CD4-positive, alpha-beta T cell treated with Interleukin-1 beta for 1 hour (primary cell): ENCODE data around the gene PKMYT1.
A peak's percentile ranks its signal among the peaks of the same experiment; 100 is the strongest.

Experiments
- DNase-seq, 2 donors: peaks; one replicate each; pipeline ENCODE4 v3.0.0-alpha.2; 2020 to 2022

Gene PKMYT1

DNA sequence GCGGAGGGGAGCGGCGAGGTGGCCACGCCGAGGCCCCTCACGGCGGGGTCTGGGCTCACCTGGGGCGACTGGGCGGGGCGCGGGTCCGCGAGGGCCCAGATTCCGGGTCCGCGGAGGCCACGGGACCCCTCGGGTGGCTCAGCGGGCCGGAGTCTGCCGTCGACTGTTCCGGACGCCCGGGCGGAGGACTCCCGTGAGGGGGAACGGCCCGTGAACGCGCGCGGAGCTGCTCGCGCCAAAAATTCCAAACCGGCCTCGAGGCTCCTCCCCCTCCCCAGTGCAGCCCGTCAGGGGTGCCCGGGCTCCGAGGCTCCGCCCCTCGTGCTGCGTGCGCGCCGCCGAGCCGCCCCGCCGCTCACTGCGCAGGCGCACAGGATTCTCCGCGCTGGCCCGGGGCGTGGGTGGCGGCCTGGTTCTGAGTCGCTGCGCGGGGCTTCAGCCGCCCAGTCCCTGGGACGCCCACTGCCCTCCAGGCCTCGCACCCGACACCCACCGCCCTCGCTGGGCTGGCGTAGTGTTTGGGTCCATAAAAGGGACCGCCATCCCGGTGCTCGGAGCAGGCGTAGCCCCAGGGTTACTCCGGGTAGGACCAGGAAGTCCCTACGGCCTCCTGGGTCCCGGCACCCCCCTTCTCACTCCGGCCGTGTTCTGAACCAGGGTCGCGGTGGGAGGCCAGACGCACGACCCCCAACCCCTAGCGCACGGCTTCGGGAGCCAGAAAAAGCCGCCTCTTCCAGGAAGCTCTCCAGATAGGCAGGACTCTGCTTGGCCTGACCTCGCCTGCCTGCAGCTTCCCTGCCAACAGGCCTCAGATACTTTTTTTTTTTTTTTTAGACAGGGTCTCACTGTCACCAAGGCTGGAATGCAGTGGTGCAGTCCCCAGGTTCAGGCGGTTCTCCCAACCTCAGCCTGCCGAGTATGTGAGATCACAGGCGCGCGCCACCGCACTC lies at the start of gene PKMYT1:
TSS of gene PKMYT1 (minus strand) at position 220 of the 950 bp plus-strand sequence. CDS start 789 bp downstream, outside the sequence.
- peak; percentile 94 to 95 for DNase-seq

DNA sequence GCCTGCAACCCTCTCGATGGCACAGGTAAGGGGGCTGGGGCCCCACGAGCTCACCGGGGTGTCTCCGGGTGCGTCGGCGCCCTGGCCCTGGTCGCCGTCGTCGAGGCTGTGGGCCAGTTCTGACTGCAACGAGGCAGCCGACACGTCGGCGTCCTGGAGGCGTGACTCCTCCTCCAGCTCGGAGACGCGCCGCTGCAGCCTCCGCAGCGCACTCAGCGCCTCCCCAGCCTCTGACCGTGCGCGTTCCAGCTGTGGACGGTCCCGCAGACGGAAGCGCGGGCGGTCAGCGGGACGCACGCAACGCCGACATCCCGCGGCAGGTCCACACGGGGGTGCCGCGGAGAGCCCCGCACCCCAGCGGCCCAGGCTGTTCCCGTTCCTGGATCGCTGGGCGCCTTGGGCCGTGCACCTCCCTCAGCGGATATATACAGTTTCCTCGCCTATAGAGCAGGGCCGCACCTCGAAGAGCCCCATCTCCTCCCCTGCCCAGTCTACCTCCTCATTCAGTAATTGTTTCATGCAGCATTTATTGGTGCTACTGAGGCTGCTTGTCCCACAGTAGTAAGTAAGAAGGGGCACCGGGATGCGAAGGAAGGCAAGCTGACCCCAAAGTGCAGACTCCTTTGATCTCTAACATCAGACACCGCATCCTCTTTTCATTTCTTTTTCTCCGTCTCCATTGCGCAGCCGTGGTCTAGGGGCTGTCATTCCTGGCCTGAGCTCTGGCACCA lies 49.4 kb upstream of the PKMYT1 start:
- DNase-seq: peak in 1 of 2 donors; percentile 40

DNA sequence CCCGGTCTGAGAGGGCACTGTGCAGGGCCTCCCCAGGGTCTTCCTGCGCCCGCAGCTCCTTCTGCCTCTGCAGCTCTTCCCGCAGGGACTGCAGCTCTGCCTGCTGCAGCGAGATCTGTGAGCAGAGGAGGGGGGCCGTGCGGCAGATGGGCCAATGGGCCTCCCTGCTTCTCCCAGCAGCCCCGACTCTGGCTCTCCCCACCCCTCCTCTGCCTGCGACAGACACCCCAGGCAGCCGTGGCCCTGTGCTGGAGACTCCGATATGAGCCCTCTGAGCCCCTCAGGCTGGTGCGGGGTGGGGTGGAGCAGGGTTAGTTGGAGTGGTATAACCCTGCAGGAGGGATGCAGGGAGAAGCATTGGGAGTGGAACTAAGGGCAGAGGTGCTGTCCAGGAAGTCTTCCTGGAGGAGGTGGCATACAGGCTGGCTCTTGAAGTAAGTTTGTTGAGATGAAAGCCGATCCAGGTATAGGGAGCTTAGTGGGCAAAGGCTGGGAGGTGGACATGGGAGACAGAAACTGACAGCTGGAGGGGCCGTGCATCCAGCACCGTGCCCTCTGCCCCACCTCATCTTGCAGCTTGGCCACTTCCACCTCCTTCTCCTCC lies 48.6 kb upstream of the PKMYT1 start:
- DNase-seq: no peak

DNA sequence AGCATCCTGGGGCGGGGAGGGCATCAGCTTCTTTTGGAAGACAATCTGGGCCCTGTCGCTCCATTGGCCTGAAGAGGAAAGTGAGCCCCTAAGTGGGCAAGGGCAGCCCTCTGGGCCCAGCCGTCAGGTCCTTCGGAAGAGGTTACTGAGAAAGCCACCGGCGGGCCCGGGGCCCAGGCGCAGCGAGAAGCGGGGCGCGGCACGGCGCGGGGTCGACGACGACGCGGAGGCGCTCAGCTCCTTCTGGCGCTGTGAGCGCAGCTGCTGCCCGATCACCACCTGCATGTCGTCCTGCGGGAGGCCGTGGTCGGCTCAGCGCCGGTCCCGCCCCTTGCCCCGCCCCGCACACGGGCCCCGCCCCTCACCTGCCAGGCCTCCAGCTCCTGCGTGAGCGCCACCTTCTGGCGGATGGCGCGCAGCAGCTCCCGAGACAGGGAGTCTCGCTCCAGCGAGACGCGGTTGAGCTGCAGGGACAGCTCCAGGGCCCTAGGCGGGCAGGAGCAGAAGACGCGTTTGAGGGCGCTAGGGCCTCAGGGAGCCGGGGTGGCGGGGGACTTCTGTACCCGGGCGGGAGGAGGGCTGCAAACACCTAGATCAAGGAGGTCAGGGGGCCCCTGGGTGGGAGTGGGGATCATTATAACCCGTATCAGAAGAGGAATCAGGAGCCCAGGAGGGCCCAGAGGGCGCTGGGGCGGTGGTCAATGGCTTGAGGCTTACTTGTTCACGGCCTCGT lies 47.9 kb upstream of the PKMYT1 start:
- peak; percentile 88 to 90 for DNase-seq

DNA sequence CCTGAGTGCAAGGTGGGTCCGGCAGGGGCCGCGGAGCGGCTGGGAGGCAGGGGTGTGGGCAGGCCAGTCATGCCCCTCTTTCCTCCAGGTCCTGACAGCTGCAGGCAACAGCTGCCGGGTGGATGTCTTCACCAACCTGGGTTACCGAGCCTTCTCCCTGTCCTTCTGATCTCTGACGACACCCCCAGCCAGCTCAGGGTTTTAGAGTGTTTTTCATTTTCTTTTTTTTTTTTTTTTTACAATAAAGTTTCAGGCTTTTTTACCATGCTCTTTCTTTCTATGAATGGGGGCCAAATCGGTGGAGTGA lies 47.2 kb upstream of the PKMYT1 start:
- DNase-seq: no peak

DNA sequence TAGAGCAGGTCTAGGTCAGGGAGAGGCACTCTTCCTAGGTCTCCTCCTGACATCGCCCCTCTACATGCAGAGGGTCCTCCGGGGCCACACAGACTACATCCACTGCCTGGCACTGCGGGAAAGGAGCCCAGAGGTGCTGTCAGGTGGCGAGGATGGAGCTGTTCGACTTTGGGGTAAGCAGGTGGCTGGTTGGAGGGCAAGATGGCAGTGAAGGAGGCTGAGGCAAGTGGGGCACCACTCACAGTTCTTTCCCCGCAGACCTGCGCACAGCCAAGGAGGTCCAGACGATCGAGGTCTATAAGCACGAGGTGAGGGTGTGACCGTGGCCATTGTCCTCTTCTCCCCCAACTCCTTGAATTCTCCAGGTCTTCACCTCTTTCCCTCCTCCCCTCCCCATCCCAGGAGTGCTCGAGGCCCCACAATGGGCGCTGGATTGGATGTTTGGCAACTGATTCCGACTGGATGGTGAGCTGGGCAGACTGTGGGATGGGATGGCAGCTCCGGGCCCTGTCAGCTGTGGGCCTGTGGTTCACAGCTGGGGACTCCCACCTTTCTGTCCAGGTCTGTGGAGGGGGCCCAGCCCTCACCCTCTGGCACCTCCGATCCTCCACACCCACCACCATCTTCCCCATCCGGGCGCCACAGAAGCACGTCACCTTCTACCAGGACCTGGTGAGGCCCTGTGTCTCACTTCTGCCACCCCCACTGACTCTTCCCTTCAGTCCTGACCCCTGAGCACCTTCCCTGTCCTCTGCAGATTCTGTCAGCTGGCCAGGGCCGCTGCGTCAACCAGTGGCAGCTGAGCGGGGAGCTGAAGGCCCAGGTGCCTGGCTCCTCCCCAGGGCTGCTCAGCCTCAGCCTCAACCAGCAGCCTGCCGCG lies 46.6 kb upstream of the PKMYT1 start:
- no peak for DNase-seq

DNA sequence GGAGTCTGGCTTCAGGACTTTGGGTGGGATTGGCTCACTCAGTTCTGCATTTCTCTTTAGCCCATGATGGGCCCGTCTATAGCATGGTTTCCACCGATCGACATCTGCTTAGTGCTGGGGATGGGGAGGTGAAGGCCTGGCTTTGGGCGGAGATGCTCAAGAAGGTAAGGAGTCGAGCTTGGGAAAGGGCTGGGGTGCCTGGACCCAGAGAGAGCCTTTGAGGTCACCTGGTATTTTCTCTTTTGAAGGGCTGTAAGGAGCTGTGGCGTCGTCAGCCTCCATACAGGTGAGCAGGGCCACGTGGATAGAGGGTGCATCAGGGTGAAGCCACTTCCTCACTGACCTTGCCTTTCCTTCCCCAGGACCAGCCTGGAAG lies 45.7 kb upstream of the PKMYT1 start:
- no peak for DNase-seq

DNA sequence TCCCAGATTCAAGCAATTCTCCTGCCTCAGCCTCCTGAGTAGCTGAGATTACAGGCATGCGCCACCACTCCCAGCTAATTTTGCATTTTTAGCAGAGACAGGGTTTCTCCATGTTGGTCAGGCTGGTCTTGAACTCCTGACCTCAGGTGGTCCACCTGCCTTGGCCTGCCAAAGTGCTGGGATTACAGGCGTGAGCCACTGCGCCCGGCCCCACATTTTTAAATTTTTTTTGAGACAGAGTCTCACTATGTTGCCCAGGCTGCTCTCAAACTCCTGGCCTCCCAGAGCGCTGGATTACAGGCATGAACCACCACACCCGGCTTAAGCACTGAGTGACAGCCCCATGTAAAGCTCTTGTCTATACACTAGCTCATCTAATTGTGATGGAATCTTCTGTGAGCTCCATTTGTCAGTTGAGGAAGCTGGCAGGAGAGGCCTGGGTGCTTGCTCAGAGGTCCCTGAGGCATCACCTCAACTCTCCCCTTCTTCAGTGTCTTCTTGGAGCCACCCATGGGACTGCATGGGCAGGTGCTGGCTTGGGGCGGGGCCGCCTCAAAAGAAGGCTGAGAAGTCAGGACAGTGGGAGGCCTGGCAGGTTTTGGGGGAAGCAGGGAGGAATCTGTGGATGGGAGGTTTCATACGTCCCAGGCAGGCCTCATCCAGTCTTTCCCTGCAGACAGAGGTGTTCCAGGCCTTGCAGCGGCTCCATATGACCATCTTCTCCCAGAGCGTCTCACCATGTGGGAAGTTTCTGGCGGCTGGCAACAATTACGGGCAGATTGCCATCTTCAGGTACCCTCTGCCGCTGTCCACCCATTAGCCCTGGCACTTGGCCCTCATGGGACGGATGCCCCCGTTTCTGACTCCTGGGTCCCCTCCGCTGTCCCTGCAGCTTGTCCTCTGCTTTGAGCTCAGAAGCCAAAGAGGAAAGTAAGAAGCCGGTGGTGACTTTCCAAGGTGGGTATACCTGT lies 45.1 kb upstream of the PKMYT1 start:
- no peak for DNase-seq

DNA sequence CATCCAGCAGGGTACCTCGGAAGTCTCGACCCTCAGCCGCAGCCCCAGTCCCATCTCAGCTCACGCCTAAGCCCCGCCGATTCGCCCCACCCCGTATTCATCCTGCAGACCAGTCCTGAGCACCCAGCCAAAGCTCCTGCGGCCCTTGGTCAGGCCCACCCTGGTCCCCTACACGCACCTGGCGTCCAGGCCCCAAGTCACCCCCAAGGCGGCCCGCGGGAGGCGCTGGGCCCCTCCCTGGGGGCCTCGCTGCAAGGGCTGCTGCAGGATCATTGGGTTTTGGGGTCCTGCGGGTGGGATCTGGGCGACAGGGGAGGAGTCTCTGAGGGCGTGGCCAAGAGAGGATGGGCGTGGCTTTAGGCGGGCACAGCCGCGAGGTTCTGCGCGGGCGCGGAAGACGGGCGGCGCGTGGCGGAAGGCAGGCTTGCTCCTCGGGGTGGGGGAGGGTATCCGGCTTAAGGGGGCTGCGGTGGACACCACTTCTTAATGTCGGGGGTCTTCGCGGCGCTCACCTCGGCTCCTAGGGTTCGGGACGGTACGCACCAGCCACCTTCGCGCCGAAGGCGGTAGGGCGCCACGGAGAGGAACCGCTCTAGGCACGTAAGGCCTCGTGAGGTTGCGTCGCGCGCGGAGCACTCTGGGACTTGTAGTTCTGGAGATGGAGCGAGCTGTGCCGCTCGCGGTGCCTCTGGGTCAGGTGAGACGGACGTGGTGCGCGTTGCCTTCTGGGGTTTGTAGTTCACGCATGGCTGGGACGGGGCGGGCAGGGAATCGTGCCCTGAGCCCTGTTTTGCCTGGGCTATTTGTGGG lies 43.6 kb upstream of the PKMYT1 start, which contains the start of the genes HCFC1R1 and THOC6:
TSS of gene HCFC1R1 (minus strand) at position 274 of the 810 bp plus-strand sequence. CDS start at position 273, 1 bp downstream.
TSS of gene THOC6 (plus strand) at position 367 of the 810 bp plus-strand sequence. CDS start at position 659, 292 bp downstream.
- DNase-seq: peak; percentile 95 to 96

DNA sequence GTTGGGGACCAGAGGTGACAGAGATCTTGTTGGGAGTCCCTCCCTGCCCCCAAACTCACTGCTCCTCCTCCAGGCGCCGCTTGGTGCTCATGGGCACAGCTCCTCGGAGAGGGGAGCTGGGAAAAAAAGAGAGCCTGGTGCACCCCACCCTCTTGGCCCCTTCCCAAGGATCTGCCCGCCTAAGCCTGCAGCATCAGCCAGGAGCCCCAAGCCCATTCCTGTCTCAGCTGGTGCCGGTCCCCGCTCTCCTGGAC lies 43.1 kb upstream of the PKMYT1 start:
- no peak for DNase-seq

DNA sequence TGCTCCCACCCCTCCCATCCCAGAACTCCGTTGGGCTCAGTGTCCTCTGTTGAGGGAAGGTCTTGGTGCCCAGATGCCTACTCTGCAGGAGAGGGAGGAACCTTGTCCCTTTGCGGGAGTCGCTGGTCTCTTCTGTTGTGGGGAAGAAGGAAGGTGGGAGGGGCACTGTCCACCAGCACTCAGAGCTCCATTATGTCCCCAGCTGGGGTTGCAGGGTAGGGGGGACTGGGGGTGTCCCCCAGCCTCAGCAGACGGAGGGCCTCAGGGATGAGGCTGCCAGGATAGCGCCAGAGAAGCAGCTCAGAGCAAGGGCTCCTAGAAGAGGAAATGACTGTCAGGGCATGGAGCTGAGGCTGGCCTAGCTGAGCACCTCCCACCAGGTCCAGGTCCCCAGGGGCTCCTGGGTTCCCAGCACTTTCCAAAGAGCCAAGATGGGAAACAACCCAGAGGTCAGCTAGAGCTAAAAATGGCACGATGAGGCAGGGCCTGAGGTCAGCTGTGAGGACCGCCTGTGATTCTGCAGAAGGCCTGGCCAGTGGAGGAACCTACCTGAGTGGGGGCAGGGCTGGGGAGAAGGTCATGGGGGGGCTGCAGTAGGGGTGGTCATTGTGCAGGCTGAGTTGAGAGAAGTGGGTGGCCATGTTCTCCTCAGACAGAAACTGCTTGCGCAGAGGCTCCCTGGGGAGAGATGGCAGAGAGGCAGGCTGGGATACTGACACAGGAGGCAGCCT lies 42.6 kb upstream of the PKMYT1 start:
- DNase-seq: no peak

DNA sequence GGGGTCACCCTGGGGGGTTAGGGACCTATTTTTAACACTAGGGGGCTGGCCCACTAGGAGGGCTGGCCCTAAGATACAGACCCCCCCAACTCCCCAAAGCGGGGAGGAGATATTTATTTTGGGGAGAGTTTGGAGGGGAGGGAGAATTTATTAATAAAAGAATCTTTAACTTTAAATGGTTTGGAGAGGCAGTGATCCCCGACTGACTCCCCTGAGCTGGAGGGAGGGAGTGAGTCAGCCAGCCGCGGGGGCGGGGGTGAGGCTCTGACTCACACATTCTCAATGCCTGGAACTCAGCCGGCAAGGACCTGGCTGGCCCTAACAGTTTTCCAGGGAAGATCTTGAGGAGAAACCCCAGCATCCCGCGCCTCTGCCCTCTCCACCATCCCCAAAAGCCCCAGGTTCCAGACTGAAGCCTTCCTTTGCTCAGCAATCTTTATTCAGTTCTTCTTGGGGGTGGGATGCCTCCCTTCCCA lies 42.0 kb upstream of the PKMYT1 start:
- DNase-seq: peak; percentile 61 to 73

DNA sequence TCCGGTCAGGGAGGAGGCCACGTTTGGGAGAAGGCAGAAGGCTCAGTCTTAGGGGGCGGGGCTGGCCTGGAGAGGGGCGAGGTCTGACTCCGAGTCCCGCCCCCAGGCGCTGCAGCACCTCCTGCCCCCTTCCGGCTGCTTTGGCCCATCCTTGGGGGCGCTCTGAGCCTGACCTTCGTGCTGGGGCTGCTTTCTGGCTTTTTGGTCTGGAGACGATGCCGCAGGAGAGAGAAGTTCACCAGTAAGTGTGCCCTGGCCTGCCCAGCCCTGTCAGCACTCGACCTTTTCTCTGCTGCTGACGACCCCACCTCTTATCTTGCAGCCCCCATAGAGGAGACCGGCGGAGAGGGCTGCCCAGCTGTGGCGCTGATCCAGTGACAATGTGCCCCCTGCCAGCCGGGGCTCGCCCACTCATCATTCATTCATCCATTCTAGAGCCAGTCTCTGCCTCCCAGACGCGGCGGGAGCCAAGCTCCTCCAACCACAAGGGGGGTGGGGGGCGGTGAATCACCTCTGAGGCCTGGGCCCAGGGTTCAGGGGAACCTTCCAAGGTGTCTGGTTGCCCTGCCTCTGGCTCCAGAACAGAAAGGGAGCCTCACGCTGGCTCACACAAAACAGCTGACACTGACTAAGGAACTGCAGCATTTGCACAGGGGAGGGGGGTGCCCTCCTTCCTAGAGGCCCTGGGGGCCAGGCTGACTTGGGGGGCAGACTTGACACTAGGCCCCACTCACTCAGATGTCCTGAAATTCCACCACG lies 41.4 kb upstream of the PKMYT1 start:
- DNase-seq: peak; percentile 65 to 67

DNA sequence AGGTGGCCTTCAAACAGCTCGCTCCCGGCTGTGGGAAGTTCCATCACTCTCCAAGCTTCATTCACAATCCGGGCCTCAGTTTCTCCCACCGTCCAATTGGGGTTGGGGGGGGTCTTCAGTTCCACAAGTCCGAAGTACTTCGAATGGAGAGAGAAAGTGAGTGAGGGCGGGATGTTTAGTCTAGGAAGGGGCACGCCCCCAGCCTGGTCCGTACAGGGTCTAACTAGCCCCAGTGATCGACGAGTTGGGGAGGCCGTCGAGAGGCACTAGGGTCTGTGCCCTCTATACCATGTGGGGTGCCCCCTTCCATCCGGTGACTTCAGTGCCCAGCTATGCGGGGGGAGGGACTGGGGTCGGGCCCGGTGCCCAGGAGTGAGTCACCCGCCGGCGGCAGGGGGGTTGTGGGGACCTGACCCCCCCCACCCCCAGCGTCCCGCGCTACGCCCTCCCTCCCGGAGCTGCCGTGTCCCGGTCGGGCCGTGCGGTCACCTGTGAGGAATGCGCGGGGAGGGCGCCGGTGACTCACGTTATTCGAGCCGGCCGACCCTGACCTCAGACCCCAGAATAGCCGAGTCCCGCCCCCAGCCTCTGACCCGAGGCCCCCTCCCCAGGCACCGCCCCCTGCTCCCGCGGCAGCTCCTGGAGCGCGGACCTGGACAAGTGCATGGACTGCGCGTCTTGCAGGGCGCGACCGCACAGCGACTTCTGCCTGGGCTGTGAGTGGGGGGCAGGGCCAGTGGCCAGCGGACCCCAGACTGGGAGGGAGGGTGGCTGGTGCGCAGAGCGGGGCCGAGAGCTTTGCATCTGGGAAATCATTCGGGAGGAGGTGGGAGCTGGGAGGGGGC lies 40.6 kb upstream of the PKMYT1 start:
- peak; percentile 62 to 68 for DNase-seq

DNA sequence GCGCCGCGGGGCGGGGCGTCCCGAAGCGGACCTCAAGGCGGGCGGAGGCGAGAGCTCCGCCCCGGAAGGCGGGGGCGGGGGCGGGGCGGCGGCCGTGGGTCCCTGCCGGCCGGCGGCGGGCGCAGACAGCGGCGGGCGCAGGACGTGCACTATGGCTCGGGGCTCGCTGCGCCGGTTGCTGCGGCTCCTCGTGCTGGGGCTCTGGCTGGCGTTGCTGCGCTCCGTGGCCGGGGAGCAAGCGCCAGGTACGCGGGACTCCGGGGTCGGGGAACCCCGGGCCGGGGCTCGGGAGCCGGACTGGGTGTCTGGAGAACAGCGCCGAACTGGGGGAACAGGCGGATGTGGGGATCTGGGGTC lies 40.0 kb upstream of the PKMYT1 start, which contains the start of gene TNFRSF12A:
TSS of gene TNFRSF12A (plus strand) at position 122 of the 357 bp plus-strand sequence. CDS start at position 152, 30 bp downstream.
- peak; percentile 76 to 77 for DNase-seq

DNA sequence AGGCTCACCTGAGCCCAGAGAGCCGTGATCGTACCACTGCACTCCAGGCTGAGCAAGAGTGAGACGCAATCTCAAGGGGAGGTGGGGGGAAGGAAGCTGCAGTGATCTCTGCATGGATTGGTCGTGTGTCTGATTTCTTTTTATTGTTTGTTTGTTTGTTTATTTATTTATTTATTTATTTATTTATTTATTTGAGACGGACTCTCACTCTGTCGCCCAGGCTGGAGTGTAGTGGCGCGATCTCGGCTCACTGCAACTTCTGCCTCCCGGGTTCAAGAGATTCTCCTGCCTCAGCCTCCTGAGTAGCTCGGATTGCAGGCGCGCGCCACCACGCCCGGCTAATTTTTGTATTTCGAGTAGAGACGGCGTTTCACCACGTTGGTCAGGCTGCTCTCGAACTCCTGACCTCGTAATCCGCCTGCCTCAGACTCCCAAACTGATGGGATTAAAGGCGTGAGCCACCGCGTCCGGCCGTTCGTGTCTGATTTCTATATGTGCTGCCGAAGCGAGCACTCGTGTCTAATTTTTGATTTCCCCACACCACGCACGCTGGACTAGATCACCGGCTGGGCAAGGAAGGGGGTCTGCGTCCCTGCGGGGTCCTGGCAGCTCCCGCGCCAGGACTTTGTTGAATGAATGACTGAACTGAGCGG lies 39.5 kb upstream of the PKMYT1 start:
- DNase-seq: no peak
